GM21737 (cell line): ENCODE measurements around the gene CNTNAP2.

Experiments used
- ATAC-seq: cut with Tn5 transposase; IDR thresholded peaks from one replicate; pipeline ENCODE4 v1.9.1; 2021; ENCODE audit warnings: mild to moderate bottlenecking, moderate library complexity; ENCODE audit not compliant: unreplicated experiment

CNTNAP2 gene

DNA sequence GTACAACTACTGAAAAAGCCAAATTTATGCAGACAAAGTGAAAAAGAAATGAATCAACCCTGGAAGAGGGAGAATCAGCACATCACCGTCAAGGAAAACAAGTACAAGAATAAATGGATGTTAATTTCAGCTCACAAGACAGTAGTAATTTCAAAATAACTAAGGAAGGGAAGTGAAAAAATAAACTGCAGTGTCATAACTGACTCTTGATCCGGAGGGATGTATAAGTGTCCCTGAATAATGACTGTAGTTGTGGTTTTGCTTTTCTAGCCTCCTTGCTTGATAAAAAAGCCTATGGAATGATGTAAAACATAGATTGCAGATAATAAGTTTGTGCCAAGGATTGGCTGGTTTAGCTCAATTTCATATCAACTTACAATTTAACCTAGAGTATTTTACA lies 1752.9 kb downstream of the CNTNAP2 start:
- ATAC-seq = no peak

DNA sequence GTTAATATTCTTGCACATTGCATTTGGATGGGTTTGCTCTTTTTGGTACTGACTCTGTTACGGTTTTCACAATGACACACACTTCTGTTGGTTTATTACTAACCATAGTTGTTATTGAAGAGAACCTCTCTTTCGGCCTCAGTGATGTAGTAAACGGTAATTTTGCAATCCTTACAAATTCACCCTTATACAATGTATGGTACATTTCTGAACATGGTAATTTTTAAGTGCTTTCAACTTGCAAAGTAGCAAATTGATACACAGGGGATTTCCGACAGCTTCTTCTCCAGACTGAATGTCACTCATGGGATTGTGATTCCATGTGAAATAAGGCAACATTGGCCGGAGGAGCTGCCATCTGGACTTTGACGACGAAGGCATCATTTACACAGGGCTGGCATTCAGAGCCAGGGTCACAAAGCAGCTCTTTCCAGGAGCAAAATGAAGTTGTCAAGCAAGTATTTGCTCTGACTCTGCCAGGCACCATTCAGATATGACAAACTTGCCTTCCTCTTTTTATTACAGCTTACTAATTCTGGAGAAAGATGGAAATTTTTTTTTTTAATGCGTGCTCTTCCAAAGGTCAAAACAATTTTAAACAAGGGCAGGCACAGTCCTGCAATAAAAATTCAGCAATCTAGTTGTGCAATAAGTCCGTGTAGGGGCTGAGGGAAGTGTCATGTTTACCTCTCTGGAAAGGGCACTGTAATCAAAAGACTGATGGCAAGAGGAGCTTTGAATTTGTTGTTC lies 1762.5 kb downstream of the CNTNAP2 start:
- ATAC-seq = no peak

DNA sequence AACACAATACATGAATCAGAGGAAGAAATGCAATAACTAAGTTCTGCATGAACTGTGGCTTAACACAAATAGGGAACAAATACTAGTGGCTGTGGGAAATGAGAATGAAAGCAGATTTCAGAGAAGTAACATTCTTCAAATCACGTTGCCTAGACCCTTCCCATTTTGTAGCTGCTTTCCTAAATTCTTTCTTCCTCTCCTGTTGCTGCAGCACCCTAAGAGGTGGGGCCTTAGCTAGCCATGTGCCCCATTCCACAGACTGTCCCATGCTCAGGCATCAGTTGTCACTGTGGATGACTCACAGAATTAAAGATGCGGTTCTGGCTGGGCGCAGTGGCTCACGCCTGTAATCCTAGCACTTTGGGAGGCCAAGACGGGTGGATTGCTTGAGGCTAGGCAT lies 1769.3 kb downstream of the CNTNAP2 start:
- no peak for ATAC-seq

DNA sequence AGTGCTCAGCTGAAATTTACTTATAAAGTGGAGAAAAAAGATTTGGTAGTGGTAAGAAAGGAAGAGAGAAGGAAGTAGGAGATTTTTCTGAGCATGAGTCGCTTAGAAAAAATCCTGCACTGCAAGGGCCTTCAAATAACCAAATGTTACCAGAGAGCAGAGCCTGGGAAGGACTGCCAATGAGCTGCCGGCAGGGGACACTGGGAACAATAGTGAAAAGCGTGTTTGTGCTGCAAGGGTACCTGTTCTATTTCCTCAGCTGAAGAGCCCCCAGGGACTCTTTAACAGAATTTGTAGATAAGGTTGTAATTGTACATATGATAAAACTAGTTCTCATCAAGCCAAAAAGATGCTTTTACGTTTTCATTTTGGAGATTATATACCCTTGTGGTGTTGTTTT lies 1777.7 kb downstream of the CNTNAP2 start:
- no peak for ATAC-seq

DNA sequence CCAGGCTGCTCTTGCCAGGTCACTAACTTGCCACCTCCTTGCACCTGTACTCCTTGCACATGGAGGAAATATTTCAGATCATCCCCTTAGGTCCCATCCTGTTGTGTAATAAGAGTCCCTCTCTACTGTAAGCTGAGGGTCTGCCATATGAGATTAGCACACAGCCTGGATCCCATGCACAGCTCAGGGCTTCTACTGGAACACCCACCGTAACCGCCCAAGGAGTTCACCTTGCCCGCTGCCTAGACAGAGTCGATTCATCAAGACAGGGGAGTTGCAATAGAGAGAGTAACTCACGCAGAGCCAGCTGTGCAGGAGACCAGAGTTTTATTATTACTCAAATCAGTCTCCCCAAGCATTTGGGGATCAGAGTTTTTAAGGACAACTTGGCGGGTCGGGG lies 1779.5 kb downstream of the CNTNAP2 start:
- no peak for ATAC-seq

DNA sequence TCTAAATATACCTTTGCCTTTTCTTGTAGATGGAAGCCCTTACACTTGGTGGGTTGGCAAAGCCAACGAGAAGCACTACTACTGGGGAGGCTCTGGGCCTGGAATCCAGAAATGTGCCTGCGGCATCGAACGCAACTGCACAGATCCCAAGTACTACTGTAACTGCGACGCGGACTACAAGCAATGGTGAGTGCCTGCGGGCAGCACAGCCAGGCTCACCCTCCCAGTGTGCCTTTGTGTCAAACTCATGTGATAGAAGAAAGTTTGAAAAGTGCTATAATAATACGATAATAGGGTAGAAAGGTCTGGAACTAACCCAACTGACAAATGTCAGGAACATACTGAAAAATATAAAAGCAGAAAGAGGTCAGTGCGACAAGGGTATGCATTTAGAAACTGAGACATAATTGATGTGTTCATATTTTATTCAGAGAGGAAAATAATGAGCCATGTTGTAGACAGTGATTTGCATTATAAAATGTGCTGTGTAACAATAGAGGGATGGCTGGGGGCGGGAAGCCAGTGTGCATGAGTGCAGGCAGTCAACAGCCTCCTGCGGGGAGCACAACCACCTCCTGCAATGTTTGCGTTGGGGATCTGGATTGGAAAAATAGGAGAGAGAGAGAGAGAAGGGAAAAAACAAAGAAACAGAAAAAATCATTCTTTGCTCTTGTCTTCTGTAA lies 1787.1 kb downstream of the CNTNAP2 start:
- no peak for ATAC-seq

DNA sequence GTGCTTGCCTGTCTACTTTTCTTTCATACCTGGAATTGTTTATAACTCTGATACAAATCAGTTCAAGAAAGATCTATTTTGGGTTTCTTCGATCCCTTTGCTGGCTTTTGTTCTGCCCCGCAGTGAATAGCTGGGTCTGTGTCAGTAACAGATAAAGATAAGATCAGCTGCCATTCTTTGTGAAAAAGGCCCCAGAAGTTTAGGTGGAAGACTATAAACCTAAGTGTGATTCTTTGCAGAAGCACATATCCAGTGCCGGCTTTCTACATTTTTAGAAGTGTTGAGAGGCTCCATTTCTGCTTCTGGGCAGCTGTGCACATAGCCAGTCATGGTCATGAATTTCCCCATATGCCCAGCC lies 1787.6 kb downstream of the CNTNAP2 start:
- ATAC-seq = no peak

DNA sequence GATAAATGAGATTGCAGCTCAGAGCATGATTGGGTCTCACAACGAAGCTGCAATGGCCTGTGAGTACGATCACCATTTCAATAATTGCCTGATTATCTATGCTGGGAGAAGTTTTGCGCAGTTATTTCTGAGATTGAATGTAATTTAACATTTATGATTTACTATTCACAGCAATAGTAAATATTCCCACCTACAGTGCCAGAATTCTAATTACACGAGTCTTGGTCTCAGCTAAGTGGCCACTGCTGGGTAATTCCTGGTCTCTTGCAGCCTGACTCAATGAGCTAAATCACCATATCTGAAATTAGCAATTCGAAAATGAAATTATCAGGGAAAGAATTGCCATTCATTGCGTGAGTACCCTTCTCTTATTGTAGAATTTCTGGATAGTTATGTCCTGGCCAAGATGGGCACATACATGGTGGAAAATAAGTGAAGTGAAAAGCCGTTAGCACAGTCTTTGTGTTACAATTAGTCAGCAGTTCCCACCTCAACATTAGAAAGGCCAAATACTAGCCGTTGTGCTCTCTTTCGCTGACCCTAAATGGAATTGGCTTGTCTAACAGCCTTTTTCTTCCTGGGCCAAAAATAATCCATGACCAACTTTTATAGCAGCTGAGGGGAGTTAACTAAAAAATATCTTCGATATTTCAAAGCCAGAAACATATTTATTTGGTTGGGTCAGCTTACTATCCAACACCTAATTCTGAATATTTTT lies 1793.0 kb downstream of the CNTNAP2 start:
- ATAC-seq = no peak

DNA sequence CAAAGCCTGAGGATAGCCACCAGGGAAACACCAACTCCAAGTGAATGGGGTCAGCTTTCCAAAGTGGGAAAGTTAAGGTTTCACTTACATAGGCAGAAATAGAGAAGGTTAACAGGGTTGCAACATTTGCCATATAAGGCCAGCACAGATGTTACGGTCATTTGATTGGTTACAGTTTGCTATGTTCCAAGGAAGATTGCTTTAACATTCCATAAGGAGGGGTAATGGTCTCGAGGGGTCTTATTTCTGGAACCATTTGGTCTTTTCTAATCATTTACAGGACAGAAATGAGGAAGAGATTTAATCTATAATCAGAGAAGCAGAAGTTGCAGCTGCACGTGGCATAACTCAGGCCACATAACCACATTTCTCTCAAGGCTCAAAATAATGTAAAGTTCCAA lies 1794.6 kb downstream of the CNTNAP2 start:
- no peak for ATAC-seq

DNA sequence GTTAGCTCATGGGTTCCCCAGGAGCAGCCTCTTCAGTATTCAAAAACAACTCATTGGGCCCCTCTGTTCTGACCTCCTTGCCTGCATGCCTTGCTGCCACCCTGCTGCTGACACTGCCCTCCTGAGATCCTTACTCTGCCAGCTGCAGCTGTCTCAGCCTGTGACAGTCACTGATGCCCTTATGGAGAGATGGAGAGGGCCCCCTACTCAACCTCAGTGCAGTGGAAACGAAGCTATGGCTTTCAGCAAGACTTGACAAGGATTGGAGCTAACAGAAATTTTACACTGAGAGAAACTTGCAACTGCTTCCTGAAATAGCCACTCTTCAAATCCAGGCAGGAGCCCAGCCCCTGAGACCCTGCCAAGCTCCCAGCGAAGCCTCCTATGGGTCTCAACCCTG lies 1795.7 kb downstream of the CNTNAP2 start:
- no peak for ATAC-seq

DNA sequence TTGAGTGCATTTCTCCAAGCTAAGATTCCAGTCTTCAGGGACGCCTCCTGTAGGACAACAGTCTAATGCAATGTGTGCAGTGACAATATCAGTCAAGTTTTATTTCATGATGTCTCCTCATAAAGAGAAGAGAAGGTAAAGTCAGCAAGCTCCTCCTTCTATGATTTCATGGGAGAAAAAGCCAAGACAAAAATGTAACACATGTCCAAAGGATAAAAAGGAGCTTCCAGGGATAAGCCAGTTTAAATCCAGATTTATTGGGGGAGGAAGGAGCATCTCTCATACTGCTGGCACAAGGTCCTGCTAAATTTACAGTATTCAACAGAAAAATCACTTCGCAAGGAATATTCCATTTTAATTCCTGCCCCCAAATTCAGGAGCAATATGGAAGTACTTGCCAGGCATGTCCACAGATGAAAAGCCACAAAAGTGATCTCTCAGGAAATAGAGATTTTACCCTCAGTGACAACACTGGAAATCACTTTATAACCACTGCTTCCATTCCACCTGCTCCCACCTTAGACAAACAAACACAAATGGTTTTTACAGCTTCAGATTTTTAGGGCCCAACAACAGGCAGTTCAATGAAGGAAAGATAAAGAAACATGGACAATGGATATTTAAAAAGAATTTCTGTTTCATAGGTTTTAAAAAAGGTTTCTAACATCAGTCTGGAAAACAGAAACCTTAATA lies 1796.5 kb downstream of the CNTNAP2 start:
- ATAC-seq = no peak

DNA sequence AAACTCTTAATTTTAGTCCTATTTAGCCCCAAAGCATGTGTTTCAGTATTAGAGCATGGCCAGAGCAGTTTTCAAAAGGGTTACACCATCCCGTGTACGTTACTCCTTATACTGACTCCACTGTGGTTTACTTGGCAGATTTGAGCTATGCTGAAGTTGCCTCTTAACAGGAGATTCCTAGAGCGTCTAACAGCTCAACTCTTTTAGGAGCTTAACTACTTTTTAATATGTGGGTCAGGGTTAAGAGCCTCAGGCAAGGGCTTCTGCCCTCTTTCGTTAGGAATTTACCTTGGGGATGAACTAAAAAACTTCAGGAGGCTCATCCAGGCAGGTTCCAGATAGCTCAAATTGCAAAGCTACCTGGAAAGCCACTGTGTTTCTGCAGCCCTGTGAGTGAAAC lies 1799.2 kb downstream of the CNTNAP2 start:
- no peak for ATAC-seq

DNA sequence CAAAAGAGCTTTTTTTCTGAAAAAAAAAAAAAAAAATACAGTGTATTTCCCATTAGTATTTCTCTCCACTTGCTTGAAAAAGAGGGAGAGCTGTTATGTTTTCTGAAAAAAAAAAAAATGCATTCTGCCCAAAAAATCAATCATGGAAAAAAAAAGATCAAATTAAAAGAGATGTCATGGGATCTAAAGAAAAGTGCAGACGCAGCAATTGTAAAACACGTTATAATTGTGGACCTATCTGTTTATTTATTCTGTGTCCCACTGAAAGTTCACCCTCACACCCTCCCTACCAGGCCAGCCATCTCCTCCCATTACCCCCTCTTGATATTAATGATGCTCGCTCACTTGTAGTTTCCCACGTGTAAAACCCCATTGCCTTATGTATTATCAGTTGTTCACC lies 1800.0 kb downstream of the CNTNAP2 start:
- ATAC-seq = no peak

DNA sequence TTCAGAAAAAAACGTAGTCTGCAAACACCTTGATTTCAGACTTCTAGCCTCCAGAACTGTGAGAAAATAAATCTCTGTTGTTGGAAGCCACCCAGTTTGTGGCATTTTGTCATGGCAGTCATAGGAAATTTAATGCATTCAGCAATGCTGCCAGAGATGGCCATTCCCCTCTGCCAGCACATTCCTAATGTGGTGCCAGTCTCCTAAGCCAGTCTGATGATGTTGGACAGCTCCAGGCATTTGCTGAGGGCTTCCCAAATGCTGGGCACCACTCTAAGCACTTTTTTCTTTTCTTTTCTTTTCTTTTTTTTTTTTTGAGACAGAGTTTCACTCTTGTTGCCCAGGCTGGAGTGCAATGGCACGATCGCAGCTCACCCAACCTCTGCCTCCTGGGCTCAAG lies 1807.2 kb downstream of the CNTNAP2 start:
- ATAC-seq = no peak

DNA sequence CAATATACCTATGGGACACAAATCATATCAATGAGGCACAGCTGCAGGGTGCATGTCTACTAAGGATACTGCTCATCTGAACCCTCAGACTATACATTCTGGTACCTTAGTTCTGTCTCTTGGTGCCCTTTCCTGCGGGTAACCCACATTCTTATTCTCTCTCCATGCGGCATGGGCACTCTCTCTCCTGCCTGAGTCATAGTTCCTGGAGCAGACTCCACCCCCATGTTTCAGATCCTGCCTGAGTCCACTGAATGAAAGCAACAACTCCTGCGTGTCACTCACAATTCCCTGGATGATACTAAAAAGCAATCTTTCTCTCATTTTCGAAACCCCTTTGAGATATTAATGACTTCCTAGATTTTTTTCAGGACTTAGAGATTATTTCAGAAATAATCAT lies 1820.8 kb downstream of the CNTNAP2 start:
- ATAC-seq = no peak

DNA sequence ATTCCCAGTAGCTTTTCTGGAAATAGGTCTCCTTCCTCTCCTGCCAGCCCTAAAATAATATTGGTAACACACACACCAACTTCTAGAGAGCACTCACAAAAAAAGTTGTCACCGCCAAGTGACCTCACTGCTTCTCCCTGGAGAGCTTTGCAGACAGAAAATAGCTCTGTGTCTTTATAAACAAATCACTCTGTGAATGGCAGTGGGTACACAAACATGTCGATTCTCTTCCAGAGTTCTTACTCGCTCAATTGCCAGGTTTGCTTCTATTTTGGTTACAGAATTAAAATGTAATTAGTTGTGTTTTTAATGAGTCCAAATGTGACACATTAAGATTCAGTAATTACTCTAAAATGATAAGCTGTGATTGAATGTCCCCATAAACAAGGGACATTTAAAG lies 1824.8 kb downstream of the CNTNAP2 start:
- ATAC-seq = no peak

DNA sequence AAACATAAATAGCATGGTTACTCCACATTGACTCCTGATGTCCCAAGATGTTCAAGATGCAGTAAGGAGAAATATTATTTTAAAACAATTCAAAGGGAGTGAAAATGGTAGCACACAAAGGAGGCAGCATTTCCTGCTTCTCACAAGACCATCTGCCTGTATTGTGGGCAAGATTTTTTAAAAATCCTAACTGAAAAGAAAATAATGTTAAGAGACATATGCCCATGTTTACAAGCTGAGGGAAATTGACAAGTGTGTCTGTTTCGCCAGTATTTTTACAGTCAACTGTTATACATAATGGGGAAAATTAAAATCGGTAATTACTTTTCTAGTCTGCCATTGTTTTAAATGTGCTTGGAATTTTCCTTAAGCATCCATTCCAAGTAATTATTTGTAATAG lies 1827.7 kb downstream of the CNTNAP2 start:
- ATAC-seq = no peak

DNA sequence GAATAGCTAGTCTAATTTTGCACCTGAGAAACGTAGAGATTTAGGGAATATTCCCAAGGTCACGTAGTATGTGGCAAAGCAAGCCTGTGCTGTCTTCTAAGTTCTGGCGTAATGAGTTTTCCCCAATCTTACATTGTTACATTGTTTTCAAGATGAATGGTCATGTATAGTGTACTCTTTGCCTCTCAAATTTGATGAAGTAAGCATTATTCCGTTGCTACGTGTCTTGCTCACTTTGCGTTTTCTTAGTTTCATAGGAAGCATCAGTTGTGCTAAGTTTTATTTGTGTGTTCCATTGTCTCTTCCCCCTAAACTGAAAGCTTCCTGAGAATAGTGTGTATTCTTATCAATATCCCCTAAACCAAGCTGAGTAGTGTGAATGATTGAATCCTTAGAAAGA lies 1836.3 kb downstream of the CNTNAP2 start:
- no peak for ATAC-seq

DNA sequence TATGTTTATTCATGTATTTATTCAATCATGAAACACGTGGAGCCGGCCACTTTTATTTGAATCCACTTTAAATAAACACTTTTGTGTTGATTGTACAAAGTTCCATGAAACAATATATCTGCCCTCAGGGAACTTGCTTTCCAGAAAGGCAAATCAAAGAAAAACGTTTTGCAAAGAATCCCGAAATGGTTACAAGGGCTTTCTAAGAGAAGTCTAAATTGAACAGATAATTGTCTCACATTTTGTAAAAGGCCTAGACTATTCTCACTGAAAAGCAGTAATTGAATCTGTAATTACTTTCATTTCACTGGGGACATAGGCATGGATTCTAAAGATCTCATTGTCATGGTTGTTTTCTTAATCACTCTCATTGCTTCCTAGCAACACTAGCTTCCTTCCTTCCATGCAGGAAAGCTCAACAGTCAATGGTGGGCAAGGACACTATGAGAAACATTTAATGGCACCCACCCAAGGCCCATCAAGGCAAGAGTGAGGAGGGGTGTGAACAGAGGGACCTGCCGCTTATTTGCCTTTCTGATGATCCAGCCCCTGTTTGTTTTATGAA lies 1851.5 kb downstream of the CNTNAP2 start:
- no peak for ATAC-seq

DNA sequence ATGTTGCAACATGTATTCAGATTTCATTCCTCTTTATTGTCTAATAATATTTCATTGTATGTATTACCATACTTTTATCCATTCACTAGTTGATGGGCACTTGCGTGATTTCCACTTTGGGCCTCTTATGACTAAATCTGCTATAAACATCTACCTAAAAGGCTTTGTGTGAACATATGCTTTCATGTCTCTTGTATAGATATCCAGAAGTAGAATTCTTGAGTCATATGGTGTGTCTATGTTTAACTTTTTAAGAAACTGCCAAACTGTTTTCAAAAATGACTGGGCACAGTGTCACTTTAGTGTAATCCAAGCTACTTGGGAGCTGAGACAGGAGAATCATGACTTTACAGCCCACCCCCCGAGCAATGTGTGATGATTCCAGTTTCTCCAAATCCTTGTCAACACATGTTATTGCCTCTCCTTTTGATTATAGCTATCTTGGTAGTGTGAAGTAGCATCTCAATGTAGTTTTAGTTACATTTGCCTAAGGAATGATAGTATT lies 1855.1 kb downstream of the CNTNAP2 start:
- ATAC-seq = no peak

DNA sequence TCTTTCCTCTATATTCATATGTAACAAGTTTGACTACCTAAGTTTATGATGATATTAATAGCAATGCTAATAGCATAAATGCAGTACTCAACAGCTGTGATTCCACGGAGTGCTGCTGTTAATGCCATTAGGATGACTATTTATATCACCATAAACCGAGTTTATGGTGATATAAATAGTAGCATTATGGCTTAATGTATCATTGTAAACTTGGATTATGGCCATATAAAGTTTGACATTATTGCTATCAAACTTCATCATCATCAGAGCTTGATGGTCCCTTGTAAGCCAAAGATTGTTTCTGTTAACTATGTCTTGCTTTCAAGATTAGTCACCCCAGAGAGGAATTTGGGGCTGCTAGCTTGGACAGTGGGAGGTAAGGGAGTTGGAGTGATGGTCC lies 1861.6 kb downstream of the CNTNAP2 start:
- ATAC-seq = no peak
